Stromal cell of bone marrow (primary cell): ENCODE results near the gene ZNG1B.
"Not testable (repeated sequence)": the region's sequence is repeated elsewhere in the genome, so short reads cannot be mapped to it uniquely, and the experiment has no call there.

Experiments
- DNase-seq: peaks from one replicate; pipeline ENCODE4 v3.0.0-alpha.2; 2012; ENCODE audit warnings: low read depth

The ZNG1B gene

GRCh38 chr2:113503094-113504042 lies 65.9 kb downstream of the ZNG1B start:
- DNase-seq: not testable (repeated sequence)

GRCh38 chr2:113504081-113504480 lies 66.6 kb downstream of the ZNG1B start:
- DNase-seq: not testable (repeated sequence)

GRCh38 chr2:113507394-113508140 lies 70.1 kb downstream of the ZNG1B start:
- not testable (repeated sequence) for DNase-seq

- DNase-seq: not testable (repeated sequence)
These were observed 70.7 kb downstream of the ZNG1B start for GRCh38 chr2:113508187-113508586.

- DNase-seq: not testable (repeated sequence)
These were observed 73.4 kb downstream of the ZNG1B start for GRCh38 chr2:113510913-113511312.

GRCh38 chr2:113511859-113512258 lies 74.4 kb downstream of the ZNG1B start:
- DNase-seq: not testable (repeated sequence)

- DNase-seq: not testable (repeated sequence)
These were observed 78.0 kb downstream of the ZNG1B start for GRCh38 chr2:113515457-113515856.

GRCh38 chr2:113515995-113516394 lies 78.5 kb downstream of the ZNG1B start:
- not testable (repeated sequence) for DNase-seq

- DNase-seq: not testable (repeated sequence)
These were observed 79.5 kb downstream of the ZNG1B start for GRCh38 chr2:113517025-113517424.

GRCh38 chr2:113520837-113521236 lies 83.3 kb downstream of the ZNG1B start:
- not testable (repeated sequence) for DNase-seq

- not testable (repeated sequence) for DNase-seq
These were observed 84.0 kb downstream of the ZNG1B start for GRCh38 chr2:113521492-113521891.

- not testable (repeated sequence) for DNase-seq
These were observed 87.5 kb downstream of the ZNG1B start for GRCh38 chr2:113524986-113525385.

GRCh38 chr2:113527350-113528045 lies 90.0 kb downstream of the ZNG1B start:
- not testable (repeated sequence) for DNase-seq

- DNase-seq: not testable (repeated sequence)
These were observed 90.6 kb downstream of the ZNG1B start for GRCh38 chr2:113528126-113528525.

GRCh38 chr2:113528904-113529303 lies 91.4 kb downstream of the ZNG1B start:
- DNase-seq: not testable (repeated sequence)

GRCh38 chr2:113532991-113533390 lies 95.5 kb downstream of the ZNG1B start:
- not testable (repeated sequence) for DNase-seq

GRCh38 chr2:113536573-113536972 lies 99.1 kb downstream of the ZNG1B start:
- DNase-seq: not testable (repeated sequence)

GRCh38 chr2:113540834-113541203 lies 103.3 kb downstream of the ZNG1B start:
- not testable (repeated sequence) for DNase-seq

- DNase-seq: not testable (repeated sequence)
These were observed 103.9 kb downstream of the ZNG1B start for GRCh38 chr2:113541204-113541975.

- not testable (repeated sequence) for DNase-seq
These were observed 104.5 kb downstream of the ZNG1B start for GRCh38 chr2:113541976-113542485.

- not testable (repeated sequence) for DNase-seq
These were observed 105.0 kb downstream of the ZNG1B start for GRCh38 chr2:113542529-113542928.
